Erythroblast (primary cell): ENCODE results near the gene RELN.

Experiments used
- GATA1 ChIP-seq: IDR thresholded peaks from 2 replicates; pipeline ENCODE4 v1.6.1; 2011; ENCODE audit warnings: low read depth, mild to moderate bottlenecking, control low read depth, low read length, moderate library complexity
- POLR2A ChIP-seq: IDR thresholded peaks from 2 replicates; pipeline ENCODE4 v1.6.1; 2011; ENCODE audit warnings: mild to moderate bottlenecking, low read length

DNA sequence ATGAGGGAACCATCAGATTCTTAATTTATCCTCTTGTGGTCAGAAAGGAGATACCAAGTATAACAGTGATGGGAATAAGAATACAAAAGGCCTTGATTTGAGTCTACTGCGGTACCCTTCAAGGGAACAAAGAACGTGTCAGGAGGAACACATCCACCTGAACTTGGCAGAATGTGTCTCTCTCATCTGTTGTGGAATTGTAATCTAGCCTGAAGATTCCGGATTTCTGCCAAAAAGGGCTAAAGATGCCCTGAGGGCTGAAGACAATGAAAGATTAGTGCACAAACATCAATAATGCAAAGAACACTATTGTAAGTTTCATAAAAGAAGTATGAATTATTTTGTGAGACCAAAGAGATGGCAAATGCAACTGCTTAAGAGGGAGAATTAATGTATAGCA lies 134.8 kb downstream of the RELN start:
- TF ChIP-seq POLR2A (no peak), GATA1 (no peak)
